Testis (tissue), 3 donors: ENCODE results near the gene ZBTB40. TPM values are rescaled to one million over a fixed set of nuclear protein-coding genes. Genes with fewer than 3 reads are reported as not detected.

Experiments used
- DNase-seq: peaks from one replicate; pipeline ENCODE4 v3.0.0-alpha.2; 2019
- H3K27ac ChIP-seq, 2 donors: fragments of 200-600 bp; sonication (generic); one replicate each; pipeline ENCODE4 v1.5.1; 2019
- H3K27me3 ChIP-seq: fragments of 200-600 bp; sonication (generic); one replicate; pipeline ENCODE4 v1.5.1; 2019
- H3K36me3 ChIP-seq: fragments of 200-600 bp; sonication (generic); one replicate; pipeline ENCODE4 v1.5.1; 2017; ENCODE audit warnings: low read depth; ENCODE audit errors: missing control alignments
- H3K4me1 ChIP-seq: fragments of 200-600 bp; sonication (generic); one replicate; pipeline ENCODE4 v1.5.1; 2019
- H3K4me3 ChIP-seq, 2 donors: fragments of 200-600 bp; sonication (generic); one replicate each; pipeline ENCODE4 v1.5.1; 2017 to 2019
- H3K9me3 ChIP-seq: fragments of 200-600 bp; sonication (generic); one replicate; pipeline ENCODE4 v1.5.1; 2017
- POLR2A ChIP-seq: fragments of 450-650 bp; IDR thresholded peaks from one replicate; pipeline ENCODE4 v1.6.1; 2017; ENCODE audit warnings: antibody characterized with exemption, mild to moderate bottlenecking, moderate library complexity
- WGBS, 2 donors: methylation state at CpG; one replicate each; pipeline ENCODE4 v1.1.5; 2018; 5-methylcytosine and 5-hydroxymethylcytosine counted together
- intact Hi-C: fragments of 100-400 bp; cut with DNase I; formaldehyde crosslinking; loops from one replicate; pipeline ENCODE4 v1.15.1; 2023; ENCODE audit warnings: low total_unique reads
- polyA plus RNA-seq: library from polyadenylated mRNA; stranded (reverse); fragments of 350-450 nt; fragmentation: Illumina TruSeq; extraction: RNeasy Lipid Tissue Mini Kit (QIAGEN cat#74804); gene quantifications from one replicate; pipeline ENCODE4 v1.2.3, GENCODE V29; 2014; ENCODE audit warnings: low read depth, low replicate concordance; ENCODE audit not compliant: insufficient read depth
- total RNA-seq, 2 donors: library from RNA; depleted of rRNA; stranded (reverse); fragments of >200 nt; gene quantifications; one replicate each; pipeline ENCODE4 v1.2.3, GENCODE V29; 2016
- TF ChIP-seq, protein P1 (sequence below), 3 experiments: fragments of 450-650 bp in 2 of 3; fragments of 200-600 bp in 1 of 3; sonication (generic) in 1 of 3; IDR thresholded peaks; one replicate each; pipeline ENCODE4 v1.5.1; 2016 to 2019; ENCODE audit warnings: antibody characterized with exemption in 3 of 3, mild to moderate bottlenecking in 2 of 3, moderate library complexity in 1 of 3

ZBTB40 gene
- total and polyA plus RNA-seq, 3 donors from 2014 or later = 15.6 to 28.6 (median 28.1) TPM

GRCh38 chr1:22461100-22461499 is 9.4 kb downstream of the ZBTB40 start:
- Histone ChIP-seq H3K36me3 (no peaks in the 10 kb centered on the region), H3K4me1 (peaks cover 19% of the 10 kb centered on the region), H3K27ac (no peak overlapping the region), H3K9me3 (no peaks in the 10 kb centered on the region), H3K27me3 (no peaks in the 10 kb centered on the region), H3K4me3 (no peak overlapping the region)
- no peak for DNase-seq
- 90 to 91% methylated on average over 3 of the region's 3 CpGs for WGBS, 2 donors
- intact Hi-C loops = no loop called here
- TF ChIP-seq POLR2A = no peak
- TF ChIP-seq, protein P1, sequence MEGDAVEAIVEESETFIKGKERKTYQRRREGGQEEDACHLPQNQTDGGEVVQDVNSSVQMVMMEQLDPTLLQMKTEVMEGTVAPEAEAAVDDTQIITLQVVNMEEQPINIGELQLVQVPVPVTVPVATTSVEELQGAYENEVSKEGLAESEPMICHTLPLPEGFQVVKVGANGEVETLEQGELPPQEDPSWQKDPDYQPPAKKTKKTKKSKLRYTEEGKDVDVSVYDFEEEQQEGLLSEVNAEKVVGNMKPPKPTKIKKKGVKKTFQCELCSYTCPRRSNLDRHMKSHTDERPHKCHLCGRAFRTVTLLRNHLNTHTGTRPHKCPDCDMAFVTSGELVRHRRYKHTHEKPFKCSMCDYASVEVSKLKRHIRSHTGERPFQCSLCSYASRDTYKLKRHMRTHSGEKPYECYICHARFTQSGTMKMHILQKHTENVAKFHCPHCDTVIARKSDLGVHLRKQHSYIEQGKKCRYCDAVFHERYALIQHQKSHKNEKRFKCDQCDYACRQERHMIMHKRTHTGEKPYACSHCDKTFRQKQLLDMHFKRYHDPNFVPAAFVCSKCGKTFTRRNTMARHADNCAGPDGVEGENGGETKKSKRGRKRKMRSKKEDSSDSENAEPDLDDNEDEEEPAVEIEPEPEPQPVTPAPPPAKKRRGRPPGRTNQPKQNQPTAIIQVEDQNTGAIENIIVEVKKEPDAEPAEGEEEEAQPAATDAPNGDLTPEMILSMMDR (IDR thresholded peaks at IDR 0.05) = no peak

- H3K27ac ChIP-seq = no peak overlapping the region
- 82 to 83% methylated on average over 6 of the region's 6 CpGs for WGBS, 2 donors
These were observed 10.3 kb downstream of the ZBTB40 start for GRCh38 chr1:22461678-22462527.

GRCh38 chr1:22462928-22463327 is 11.3 kb downstream of the ZBTB40 start:
- H3K27ac ChIP-seq = no peak overlapping the region
- H3K9me3 ChIP-seq = no peaks in the 10 kb centered on the region
- H3K36me3 ChIP-seq = no peaks in the 10 kb centered on the region
- DNase-seq = no peak
- H3K27me3 ChIP-seq = no peaks in the 10 kb centered on the region
- peaks cover 7% of the 10 kb centered on the region for H3K4me1 ChIP-seq
- intact Hi-C loops = no loop called here
- WGBS, 2 donors = 87 to 97% methylated on average over 4 of the region's 4 CpGs
- no peak overlapping the region for H3K4me3 ChIP-seq
- no peak for TF ChIP-seq POLR2A
- TF ChIP-seq, protein P1 (IDR thresholded peaks at IDR 0.05) = no peak

More at GRCh38 chr1:22461678-22462527, 10.3 kb downstream of the ZBTB40 start:
- H3K4me3 ChIP-seq = no peak overlapping the region
- intact Hi-C loops = no loop called here
- H3K4me1 ChIP-seq = peaks cover 17% of the 10 kb centered on the region
- TF ChIP-seq POLR2A = no peak
- TF ChIP-seq, protein P1 (IDR thresholded peaks at IDR 0.05) = no peak
- no peaks in the 10 kb centered on the region for H3K9me3 ChIP-seq
- no peaks in the 10 kb centered on the region for H3K36me3 ChIP-seq
- no peaks in the 10 kb centered on the region for H3K27me3 ChIP-seq
- DNase-seq = no peak

GRCh38 chr1:22465015-22465565 is 13.4 kb downstream of the ZBTB40 start:
- Histone ChIP-seq H3K4me3 (no peak overlapping the region), H3K27me3 (no peaks in the 10 kb centered on the region), H3K4me1 (peaks cover 5% of the 10 kb centered on the region), H3K27ac (no peak overlapping the region), H3K9me3 (no peaks in the 10 kb centered on the region), H3K36me3 (no peaks in the 10 kb centered on the region)
- WGBS, 2 donors = 87 to 97% methylated on average over 7 to 9 of the region's 9 CpGs
- TF ChIP-seq, protein P1 (IDR thresholded peaks at IDR 0.05) = no peak
- TF ChIP-seq POLR2A = no peak
- intact Hi-C loops = no loop called here
- no peak for DNase-seq
